Loucy (cell line): ENCODE data around the gene WDR5B.

Source experiments
- H2AFZ ChIP-seq: fragments of 200-600 bp; sonication (generic); 2 replicates; pipeline ENCODE4 v1.6.0; 2016; ENCODE audit warnings: antibody characterized with exemption, mild to moderate bottlenecking, low read length, moderate library complexity
- H3F3A ChIP-seq: fragments of 200-600 bp; 2 replicates; pipeline ENCODE4 v1.6.0; 2016; ENCODE audit warnings: antibody characterized with exemption, low read depth, mild to moderate bottlenecking
- H3K27me3 ChIP-seq: fragments of 200-600 bp; sonication (generic); 2 replicates; pipeline ENCODE4 v1.6.1; 2014; ENCODE audit warnings: low read length, mild to moderate bottlenecking; ENCODE audit not compliant: insufficient read depth, poor library complexity, severe bottlenecking
- H3K36me3 ChIP-seq: fragments of 200-600 bp; sonication (generic); 2 replicates; pipeline ENCODE4 v1.6.1; 2016; ENCODE audit warnings: low read length; ENCODE audit not compliant: insufficient read depth
- H3K4me1 ChIP-seq: fragments of 200-600 bp; sonication (generic); 2 replicates; pipeline ENCODE4 v1.5.1; 2014; ENCODE audit warnings: low read length, mild to moderate bottlenecking; ENCODE audit not compliant: insufficient read depth, poor library complexity, severe bottlenecking
- H3K4me2 ChIP-seq: fragments of 200-600 bp; sonication (generic); 2 replicates; pipeline ENCODE4 v1.6.0; 2014; ENCODE audit warnings: antibody characterized with exemption, low read length, low read depth, mild to moderate bottlenecking; ENCODE audit not compliant: poor library complexity, severe bottlenecking
- H3K4me3 ChIP-seq: fragments of 200-600 bp; sonication (generic); 2 replicates; pipeline ENCODE4 v1.5.1; 2014; ENCODE audit warnings: low read length, mild to moderate bottlenecking, mixed read lengths; ENCODE audit not compliant: poor library complexity, severe bottlenecking
- H3K79me2 ChIP-seq: fragments of 200-600 bp; sonication (generic); 2 replicates; pipeline ENCODE4 v1.6.1; 2014; ENCODE audit warnings: low read length; ENCODE audit not compliant: insufficient read depth
- H3K9ac ChIP-seq: fragments of 200-600 bp; sonication (generic); 2 replicates; pipeline ENCODE4 v1.6.0; 2014; ENCODE audit warnings: mild to moderate bottlenecking, low read depth, low read length, moderate library complexity; ENCODE audit not compliant: poor library complexity, severe bottlenecking
- H3K9me2 ChIP-seq: fragments of 200-600 bp; sonication (generic); replicated peaks from 2 replicates; pipeline ENCODE4 v1.6.1; 2016; ENCODE audit warnings: low read depth, low read length, mixed read lengths
- H3K9me3 ChIP-seq: fragments of 200-600 bp; sonication (generic); 2 replicates; pipeline ENCODE4 v1.6.1; 2014; ENCODE audit warnings: mild to moderate bottlenecking, antibody characterized with exemption, low read length, low read depth; ENCODE audit not compliant: insufficient read depth
- H4K20me1 ChIP-seq: fragments of 200-600 bp; sonication (generic); 2 replicates; pipeline ENCODE4 v1.6.0; 2014; ENCODE audit warnings: antibody characterized with exemption, low read length, mild to moderate bottlenecking; ENCODE audit not compliant: insufficient read depth, poor library complexity, severe bottlenecking
- CTCF ChIP-seq: fragments of 200-600 bp; sonication (generic); conservative IDR thresholded peaks from 2 replicates; pipeline ENCODE4 v1.5.1; 2014; ENCODE audit warnings: mild to moderate bottlenecking, antibody characterized with exemption, low read length
- EZH2phosphoT487 ChIP-seq: fragments of 200-600 bp; IDR thresholded peaks from 2 replicates; pipeline ENCODE4 v1.6.1; 2018; ENCODE audit warnings: antibody characterized with exemption, mild to moderate bottlenecking, moderate library complexity, borderline replicate concordance

The WDR5B gene

GRCh38 chr3:122403489-122403888 lies 12.4 kb downstream of the WDR5B start:
- H3K36me3 ChIP-seq: peaks cover 60% of the 10 kb centered on the region; the same call in 1 of the 2 replicates
- no peaks in the 10 kb centered on the region for H3K4me1 ChIP-seq
- no peak overlapping the region for H3K4me3 ChIP-seq
- H3K27me3 ChIP-seq: no peaks in the 10 kb centered on the region
- no peaks in the 10 kb centered on the region for H3F3A ChIP-seq
- H3K79me2 ChIP-seq: peaks cover 11% of the 10 kb centered on the region; the same call in 1 of the 2 replicates
- no peaks in the 10 kb centered on the region for H3K9me3 ChIP-seq
- no peak overlapping the region for H3K9ac ChIP-seq
- no peak for TF ChIP-seq EZH2phosphoT487
- no peak for TF ChIP-seq CTCF
- H4K20me1 ChIP-seq: no peaks in the 10 kb centered on the region
- no peaks in the 10 kb centered on the region for H3K9me2 ChIP-seq
- H2AFZ ChIP-seq: no peak overlapping the region
- no peak overlapping the region for H3K4me2 ChIP-seq

GRCh38 chr3:122398920-122399319 lies 16.9 kb downstream of the WDR5B start:
- Histone ChIP-seq H3K36me3 (peaks cover 15% of the 10 kb centered on the region; the same call in 1 of the 2 replicates), H3K9me2 (no peaks in the 10 kb centered on the region), H3K27me3 (no peaks in the 10 kb centered on the region), H3K4me1 (peaks cover 19% of the 10 kb centered on the region), H3F3A (no peaks in the 10 kb centered on the region), H2AFZ (no peak overlapping the region), H3K9ac (no peak overlapping the region), H4K20me1 (no peaks in the 10 kb centered on the region), H3K4me2 (no peak overlapping the region), H3K79me2 (peaks cover 28% of the 10 kb centered on the region; the same call in 1 of the 2 replicates), H3K4me3 (no peak overlapping the region), H3K9me3 (no peaks in the 10 kb centered on the region)
- TF ChIP-seq EZH2phosphoT487: no peak
- TF ChIP-seq CTCF: no peak

- no peak overlapping the region for H3K4me2 ChIP-seq
- H3K4me1 ChIP-seq: peaks cover 24% of the 10 kb centered on the region
- peaks cover 43% of the 10 kb centered on the region; the same call in 1 of the 2 replicates for H3K79me2 ChIP-seq
- H3K27me3 ChIP-seq: no peaks in the 10 kb centered on the region
- no peak overlapping the region for H2AFZ ChIP-seq
- TF ChIP-seq EZH2phosphoT487 (no peak), CTCF (no peak)
- H3K36me3 ChIP-seq: peaks cover 8% of the 10 kb centered on the region; the same call in 1 of the 2 replicates
- H3K4me3 ChIP-seq: no peak overlapping the region
- no peaks in the 10 kb centered on the region for H3K9me2 ChIP-seq
- H3K9me3 ChIP-seq: no peaks in the 10 kb centered on the region
- no peaks in the 10 kb centered on the region for H4K20me1 ChIP-seq
- no peak overlapping the region for H3K9ac ChIP-seq
- no peaks in the 10 kb centered on the region for H3F3A ChIP-seq
Observed at GRCh38 chr3:122397201-122397600, 18.7 kb downstream of the WDR5B start.
